Type B pancreatic cell (in vitro differentiated cells): Measurements from ENCODE around the gene CCNT2. TPM values are rescaled to one million over a fixed set of nuclear protein-coding genes. Genes with fewer than 3 reads are reported as not detected.

ENCODE experiments used
- DNase-seq: peaks from one replicate; pipeline ENCODE4 v3.0.0; 2021; ENCODE audit warnings: mixed read lengths; ENCODE audit not compliant: unreplicated experiment; ENCODE audit errors: extremely low spot score
- H3K27ac Mint-ChIP-seq: 2 replicates; pipeline ENCODE4 v1.8.0; 2021; ENCODE audit warnings: mild to moderate bottlenecking, mixed read lengths
- H3K27me3 Mint-ChIP-seq: 2 replicates; pipeline ENCODE4 v1.8.0; 2021; ENCODE audit warnings: mixed read lengths
- H3K36me3 Mint-ChIP-seq: 2 replicates; pipeline ENCODE4 v1.8.0; 2021; ENCODE audit warnings: mixed read lengths
- H3K4me1 Mint-ChIP-seq: one replicate; pipeline ENCODE4 v1.8.0; 2021; ENCODE audit warnings: mixed read lengths; ENCODE audit not compliant: unreplicated experiment
- H3K4me3 Mint-ChIP-seq: 2 replicates; pipeline ENCODE4 v1.8.0; 2021; ENCODE audit warnings: mild to moderate bottlenecking, mixed read lengths
- H3K9me3 Mint-ChIP-seq: 2 replicates; pipeline ENCODE4 v1.8.0; 2021; ENCODE audit warnings: mixed read lengths
- long read RNA-seq: library from polyadenylated mRNA; unstranded; transcript quantifications from one replicate; pipeline ENCODE4 v2.0.0, GENCODE V29; 2020
- total RNA-seq: library from RNA; stranded (reverse); gene quantifications from 2 replicates; pipeline ENCODE4 v1.2.1, GENCODE V29; 2021; ENCODE audit warnings: low replicate concordance
- TF ChIP-seq, protein P1 (sequence below): fragments of 200-600 bp; sonication (generic); conservative IDR thresholded peaks from 2 replicates; pipeline ENCODE4 v1.5.0; 2021; ENCODE audit warnings: antibody characterized with exemption, mild to moderate bottlenecking

CCNT2 gene
- total RNA-seq, result 47.3 and 55.1 TPM in 2 replicates
- long read RNA-seq, full-length matches to known transcripts, result 73 of 110 reads
- long read RNA-seq, partial matches to known transcripts, result 4 of 110 reads
- long read RNA-seq, other reads (novel, unspliced or antisense), result 33 of 110 reads

DNA sequence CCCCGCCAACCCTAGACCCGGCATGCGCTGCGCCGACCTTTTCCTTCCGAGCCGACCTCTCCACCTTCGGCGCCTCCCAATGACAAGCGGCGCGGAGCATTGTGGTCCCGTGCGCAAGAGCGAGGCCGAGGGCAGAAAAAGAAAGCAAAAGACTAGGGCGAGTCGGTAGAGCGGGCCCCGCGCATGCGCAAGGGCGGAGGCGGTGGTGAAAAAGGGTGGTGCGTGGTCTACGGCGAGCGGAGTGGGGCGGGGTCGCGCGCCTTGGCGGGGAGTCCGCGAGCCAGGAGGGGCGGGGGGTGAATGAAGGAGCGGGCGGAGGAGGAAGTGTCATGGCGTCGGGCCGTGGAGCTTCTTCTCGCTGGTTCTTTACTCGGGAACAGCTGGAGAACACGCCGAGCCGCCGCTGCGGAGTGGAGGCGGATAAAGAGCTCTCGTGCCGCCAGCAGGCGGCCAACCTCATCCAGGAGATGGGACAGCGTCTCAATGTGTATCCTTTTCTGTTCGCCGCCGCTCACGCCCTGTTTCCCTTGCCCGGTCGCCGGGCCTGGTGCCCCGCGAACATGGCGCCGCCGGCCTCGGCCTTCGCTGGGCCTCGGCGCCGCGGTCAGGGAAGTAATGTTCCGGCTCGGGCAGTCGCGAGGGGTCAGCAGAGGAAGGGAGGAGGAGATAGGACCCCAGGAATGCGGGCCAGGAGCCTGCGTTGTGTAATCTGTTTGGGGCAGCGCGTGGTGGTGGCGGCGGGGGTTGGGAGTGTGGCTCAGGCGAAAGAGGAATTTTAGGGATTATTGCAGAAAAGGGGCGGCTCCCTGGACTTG is at the start of gene CCNT2:
Gene CCNT2 (plus strand): TSS at position 297 of the 815 bp plus-strand sequence. CDS start 33 bp downstream, at position 330.
- Mint-ChIP-seq H3K4me1 (peaks cover 9% of the 10 kb centered on the region), H3K9me3 (peaks cover 5% of the 10 kb centered on the region), H3K27ac (peak within 1 kb of the TSS; percentile 99), H3K4me3 (peak within 1 kb of the TSS; percentile 96), H3K27me3 (peaks cover 3% of the 10 kb centered on the region), H3K36me3 (peaks cover 10% of the 10 kb centered on the region)
- peak; percentile 100 for DNase-seq
- TF ChIP-seq, protein P1, sequence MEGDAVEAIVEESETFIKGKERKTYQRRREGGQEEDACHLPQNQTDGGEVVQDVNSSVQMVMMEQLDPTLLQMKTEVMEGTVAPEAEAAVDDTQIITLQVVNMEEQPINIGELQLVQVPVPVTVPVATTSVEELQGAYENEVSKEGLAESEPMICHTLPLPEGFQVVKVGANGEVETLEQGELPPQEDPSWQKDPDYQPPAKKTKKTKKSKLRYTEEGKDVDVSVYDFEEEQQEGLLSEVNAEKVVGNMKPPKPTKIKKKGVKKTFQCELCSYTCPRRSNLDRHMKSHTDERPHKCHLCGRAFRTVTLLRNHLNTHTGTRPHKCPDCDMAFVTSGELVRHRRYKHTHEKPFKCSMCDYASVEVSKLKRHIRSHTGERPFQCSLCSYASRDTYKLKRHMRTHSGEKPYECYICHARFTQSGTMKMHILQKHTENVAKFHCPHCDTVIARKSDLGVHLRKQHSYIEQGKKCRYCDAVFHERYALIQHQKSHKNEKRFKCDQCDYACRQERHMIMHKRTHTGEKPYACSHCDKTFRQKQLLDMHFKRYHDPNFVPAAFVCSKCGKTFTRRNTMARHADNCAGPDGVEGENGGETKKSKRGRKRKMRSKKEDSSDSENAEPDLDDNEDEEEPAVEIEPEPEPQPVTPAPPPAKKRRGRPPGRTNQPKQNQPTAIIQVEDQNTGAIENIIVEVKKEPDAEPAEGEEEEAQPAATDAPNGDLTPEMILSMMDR, result peak; percentile 22

DNA sequence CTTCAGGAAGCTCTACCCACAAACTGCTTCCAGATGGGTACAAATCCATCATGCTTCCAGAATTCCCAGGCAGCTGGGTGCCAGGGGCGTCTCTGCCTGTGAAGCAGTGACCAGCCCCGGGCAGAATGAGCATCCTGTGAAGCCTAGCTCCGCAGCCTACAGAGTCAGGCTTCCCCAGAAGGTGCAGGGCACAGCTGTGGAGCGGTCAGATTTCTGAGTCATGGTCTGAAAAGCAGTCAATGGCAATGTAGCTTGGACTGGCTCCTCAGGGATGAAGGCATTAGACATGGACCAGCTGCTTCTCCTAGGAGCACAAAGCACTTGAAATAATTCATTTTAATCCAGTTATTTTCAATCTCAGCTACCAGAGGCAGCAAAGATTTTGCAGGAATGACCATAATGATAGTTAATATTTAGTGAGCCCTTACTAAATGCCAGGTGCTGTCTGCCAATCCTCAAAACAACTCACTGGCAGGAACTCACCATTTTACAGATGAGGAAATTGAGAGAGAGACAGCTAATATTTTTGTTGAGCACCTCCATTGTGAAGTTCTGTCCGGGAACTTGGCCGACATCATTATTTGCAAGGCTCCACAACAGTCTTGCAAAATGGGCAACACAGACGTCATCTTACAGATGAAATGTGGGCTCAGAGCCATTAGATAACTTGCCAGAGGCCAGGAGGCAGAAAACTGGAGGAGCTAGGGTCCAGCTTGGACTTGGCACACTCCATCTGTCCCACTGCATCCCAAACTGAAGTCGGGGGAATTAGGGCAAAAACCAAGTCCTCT is 48.5 kb upstream of the CCNT2 start:
- Mint-ChIP-seq H3K36me3 (no peaks in the 10 kb centered on the region), H3K27ac (no peak overlapping the region), H3K4me3 (no peak overlapping the region), H3K4me1 (no peaks in the 10 kb centered on the region), H3K9me3 (no peaks in the 10 kb centered on the region), H3K27me3 (no peaks in the 10 kb centered on the region)
- no peak for DNase-seq
- TF ChIP-seq, protein P1, result no peak

DNA sequence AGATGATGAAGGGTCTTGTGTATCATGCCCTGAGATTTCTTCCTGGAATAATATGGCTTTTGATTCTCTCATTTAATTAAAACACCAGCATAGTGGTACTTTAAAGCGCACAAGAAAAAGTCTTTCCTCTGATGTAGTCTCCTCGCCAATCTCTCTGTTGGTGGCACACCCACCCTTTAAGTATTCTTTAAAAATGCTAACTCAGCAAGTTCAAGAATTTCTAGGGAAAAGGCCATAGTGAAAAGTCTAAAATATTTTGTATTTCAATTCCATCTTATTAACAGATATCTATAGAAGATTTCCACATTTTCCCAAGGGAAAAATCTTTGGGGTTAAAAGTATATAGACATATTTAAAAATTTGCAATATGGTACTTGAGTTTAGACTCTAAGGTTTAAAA is 45.5 kb upstream of the CCNT2 start:
- no peak overlapping the region for H3K4me3 Mint-ChIP-seq
- H3K27ac Mint-ChIP-seq, result no peak overlapping the region
- no peak for DNase-seq
- H3K9me3 Mint-ChIP-seq, result no peaks in the 10 kb centered on the region
- H3K36me3 Mint-ChIP-seq, result no peaks in the 10 kb centered on the region
- no peaks in the 10 kb centered on the region for H3K27me3 Mint-ChIP-seq
- TF ChIP-seq, protein P1, result no peak
- no peaks in the 10 kb centered on the region for H3K4me1 Mint-ChIP-seq

DNA sequence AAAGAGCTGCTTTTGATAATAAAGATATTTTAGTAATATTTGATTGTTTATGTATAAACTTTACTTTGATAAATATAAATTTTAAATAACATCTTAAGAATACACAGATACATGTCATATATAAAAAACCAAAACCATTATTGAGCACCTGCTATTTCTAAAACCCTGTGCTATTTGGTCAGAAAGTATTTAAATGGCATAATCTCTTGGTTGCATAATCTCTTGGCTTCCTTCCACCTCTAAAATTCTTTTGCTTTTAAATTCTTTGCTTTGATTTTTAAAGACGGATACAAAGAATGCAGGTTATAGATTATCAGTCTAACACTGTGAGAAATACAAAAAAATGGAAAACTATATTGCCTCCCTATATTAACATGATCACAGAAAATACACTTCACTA is 43.3 kb upstream of the CCNT2 start:
- no peaks in the 10 kb centered on the region for H3K4me1 Mint-ChIP-seq
- TF ChIP-seq, protein P1, result no peak
- no peak overlapping the region for H3K27ac Mint-ChIP-seq
- DNase-seq, result no peak
- no peak overlapping the region for H3K4me3 Mint-ChIP-seq
- no peaks in the 10 kb centered on the region for H3K9me3 Mint-ChIP-seq
- H3K36me3 Mint-ChIP-seq, result no peaks in the 10 kb centered on the region
- H3K27me3 Mint-ChIP-seq, result no peaks in the 10 kb centered on the region

DNA sequence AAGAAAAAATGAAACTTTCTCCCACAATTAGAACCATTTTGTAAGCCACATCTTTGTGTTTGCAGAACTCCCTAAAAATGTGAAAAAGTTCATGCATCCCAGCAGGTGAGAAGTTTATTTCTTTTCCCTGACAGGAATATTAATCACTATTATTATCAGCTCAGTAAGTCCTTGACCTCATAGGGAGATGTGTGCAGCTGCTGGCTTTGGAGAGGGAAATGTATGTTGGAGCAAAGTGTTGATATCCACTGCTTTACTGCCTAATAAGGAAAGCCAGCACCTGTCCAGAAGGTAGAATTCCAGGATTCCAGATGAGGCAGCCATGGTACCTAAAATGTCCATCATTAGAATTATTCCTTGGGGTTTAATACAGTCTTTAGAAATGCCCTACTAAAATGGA is 35.8 kb upstream of the CCNT2 start:
- no peak overlapping the region for H3K4me3 Mint-ChIP-seq
- H3K27me3 Mint-ChIP-seq, result no peaks in the 10 kb centered on the region
- TF ChIP-seq, protein P1, result no peak
- DNase-seq, result no peak
- H3K9me3 Mint-ChIP-seq, result no peaks in the 10 kb centered on the region
- no peaks in the 10 kb centered on the region for H3K4me1 Mint-ChIP-seq
- H3K36me3 Mint-ChIP-seq, result no peaks in the 10 kb centered on the region
- H3K27ac Mint-ChIP-seq, result no peak overlapping the region
